IPS-15b (cell line): Measurements from ENCODE around the gene TLE6.

Source experiments
- H3K27me3 ChIP-seq: one replicate; pipeline ENCODE4 v1.6.1; 2013; ENCODE audit warnings: low read length; ENCODE audit not compliant: control insufficient read depth, insufficient read depth
- H3K36me3 ChIP-seq: one replicate; pipeline ENCODE4 v1.6.1; 2013; ENCODE audit warnings: low read length; ENCODE audit not compliant: control insufficient read depth, insufficient read depth
- H3K4me1 ChIP-seq: one replicate; pipeline ENCODE4 v1.6.1; 2013; ENCODE audit warnings: mild to moderate bottlenecking, low read length; ENCODE audit not compliant: control insufficient read depth, insufficient read depth
- H3K4me3 ChIP-seq: one replicate; pipeline ENCODE4 v1.5.1; 2013; ENCODE audit warnings: low read depth, low read length
- H3K9ac ChIP-seq: one replicate; pipeline ENCODE4 v1.6.1; 2013; ENCODE audit warnings: low read depth, mild to moderate bottlenecking, low read length
- H3K9me3 ChIP-seq: one replicate; pipeline ENCODE4 v1.6.1; 2013; ENCODE audit warnings: mild to moderate bottlenecking, low read length; ENCODE audit not compliant: control insufficient read depth, insufficient read depth

The TLE6 gene

GRCh38 chr19:2977746-2978138, 378 bp downstream of the TLE6 start:
- peaks cover 7% of the 10 kb centered on the region for H3K27me3 ChIP-seq
- no peaks in the 10 kb centered on the region for H3K9me3 ChIP-seq
- peaks cover 3% of the 10 kb centered on the region for H3K4me1 ChIP-seq
- peak overlapping the region; percentile 49 for H3K4me3 ChIP-seq
- H3K36me3 ChIP-seq: no peaks in the 10 kb centered on the region
- H3K9ac ChIP-seq: no peak overlapping the region

GRCh38 chr19:2978166-2978767, 903 bp downstream of the TLE6 start:
- peaks cover 7% of the 10 kb centered on the region for H3K4me1 ChIP-seq
- H3K27me3 ChIP-seq: peaks cover 7% of the 10 kb centered on the region
- no peaks in the 10 kb centered on the region for H3K36me3 ChIP-seq
- H3K9me3 ChIP-seq: no peaks in the 10 kb centered on the region
- no peak overlapping the region for H3K9ac ChIP-seq
- peak overlapping the region; percentile 49 for H3K4me3 ChIP-seq

- Histone ChIP-seq H3K9ac (no peak overlapping the region), H3K4me1 (peaks cover 8% of the 10 kb centered on the region), H3K4me3 (no peak overlapping the region), H3K9me3 (no peaks in the 10 kb centered on the region), H3K36me3 (no peaks in the 10 kb centered on the region), H3K27me3 (peaks cover 7% of the 10 kb centered on the region)
Measured at GRCh38 chr19:2978772-2979171, 1.4 kb downstream of the TLE6 start.

GRCh38 chr19:2981898-2982297, 4.5 kb downstream of the TLE6 start:
- no peak overlapping the region for H3K9ac ChIP-seq

GRCh38 chr19:2982561-2982960, 5.2 kb downstream of the TLE6 start:
- no peak overlapping the region for H3K4me3 ChIP-seq
- no peaks in the 10 kb centered on the region for H3K9me3 ChIP-seq
- no peaks in the 10 kb centered on the region for H3K36me3 ChIP-seq
- H3K27me3 ChIP-seq: peaks cover 2% of the 10 kb centered on the region
- H3K9ac ChIP-seq: no peak overlapping the region
- H3K4me1 ChIP-seq: peaks cover 17% of the 10 kb centered on the region

More at GRCh38 chr19:2981898-2982297, 4.5 kb downstream of the TLE6 start:
- H3K4me1 ChIP-seq: peaks cover 12% of the 10 kb centered on the region
- peaks cover 2% of the 10 kb centered on the region for H3K27me3 ChIP-seq
- no peaks in the 10 kb centered on the region for H3K36me3 ChIP-seq
- no peak overlapping the region for H3K4me3 ChIP-seq
- H3K9me3 ChIP-seq: no peaks in the 10 kb centered on the region

GRCh38 chr19:2982983-2983350, 5.6 kb downstream of the TLE6 start:
- no peak overlapping the region for H3K9ac ChIP-seq
- no peaks in the 10 kb centered on the region for H3K9me3 ChIP-seq
- H3K27me3 ChIP-seq: peaks cover 2% of the 10 kb centered on the region
- H3K4me1 ChIP-seq: peaks cover 17% of the 10 kb centered on the region
- H3K36me3 ChIP-seq: no peaks in the 10 kb centered on the region
- H3K4me3 ChIP-seq: no peak overlapping the region

- Histone ChIP-seq H3K9ac (no peak overlapping the region), H3K27me3 (peaks cover 2% of the 10 kb centered on the region), H3K36me3 (no peaks in the 10 kb centered on the region), H3K4me1 (peaks cover 17% of the 10 kb centered on the region), H3K9me3 (no peaks in the 10 kb centered on the region), H3K4me3 (peak overlapping the region; percentile 13)
Measured at GRCh38 chr19:2983351-2984214, 6.2 kb downstream of the TLE6 start.

GRCh38 chr19:2984215-2984528, 6.8 kb downstream of the TLE6 start:
- no peaks in the 10 kb centered on the region for H3K36me3 ChIP-seq
- H3K27me3 ChIP-seq: peaks cover 2% of the 10 kb centered on the region
- peaks cover 17% of the 10 kb centered on the region for H3K4me1 ChIP-seq
- H3K9ac ChIP-seq: no peak overlapping the region
- peak overlapping the region; percentile 13 for H3K4me3 ChIP-seq
- H3K9me3 ChIP-seq: no peaks in the 10 kb centered on the region

- Histone ChIP-seq H3K9ac (no peak overlapping the region), H3K27me3 (peaks cover 2% of the 10 kb centered on the region), H3K4me3 (peak overlapping the region; percentile 46), H3K36me3 (no peaks in the 10 kb centered on the region), H3K4me1 (peaks cover 17% of the 10 kb centered on the region), H3K9me3 (no peaks in the 10 kb centered on the region)
Measured at GRCh38 chr19:2986951-2987524, 9.7 kb downstream of the TLE6 start.

GRCh38 chr19:2987797-2988196, 10.4 kb downstream of the TLE6 start:
- no peak overlapping the region for H3K9ac ChIP-seq
- H3K4me1 ChIP-seq: peaks cover 14% of the 10 kb centered on the region
- H3K4me3 ChIP-seq: no peak overlapping the region
- H3K9me3 ChIP-seq: no peaks in the 10 kb centered on the region
- H3K36me3 ChIP-seq: no peaks in the 10 kb centered on the region
- peaks cover 2% of the 10 kb centered on the region for H3K27me3 ChIP-seq

GRCh38 chr19:2988568-2988967, 11.2 kb downstream of the TLE6 start:
- H3K4me3 ChIP-seq: no peak overlapping the region
- no peaks in the 10 kb centered on the region for H3K9me3 ChIP-seq
- peaks cover 9% of the 10 kb centered on the region for H3K4me1 ChIP-seq
- no peak overlapping the region for H3K9ac ChIP-seq
- H3K27me3 ChIP-seq: peaks cover 2% of the 10 kb centered on the region
- H3K36me3 ChIP-seq: no peaks in the 10 kb centered on the region
